GM12878 (cell line): Measurements from ENCODE around the gene TMEM171. TPM values are rescaled to one million over a fixed set of nuclear protein-coding genes. Genes with fewer than 3 reads are reported as not detected.

Experiments
- ATAC-seq: fragments of 200-7000 bp; cut with Tn5 transposase; 3 replicates; pipeline ENCODE4 v1.9.1; 2020; ENCODE audit warnings: mild to moderate bottlenecking, moderate library complexity
- BruUV-seq: library from RNA; stranded (reverse); fragments of 400-500 nt; replicated peaks from 2 replicates; lab custom pipeline; 2021; lab: Mats Ljungman, UMichigan
- CTCF ChIA-PET: fragments of 300-600 bp; sonication (Branson Sonifier 250); formaldehyde crosslinking; extraction: SDS; loops from one replicate; lab custom pipeline; 2021; ENCODE audit warnings: inconsistent platforms; lab: Yijun Ruan, JAX
- POLR2A ChIA-PET: fragments of 350-600 bp; formaldehyde crosslinking; extraction: SDS; loops from one replicate; lab custom pipeline; 2021; ENCODE audit warnings: inconsistent platforms; lab: Charles Lee
- RAD21 ChIA-PET: fragments of 300-600 bp; sonication (Branson Sonifier 250); formaldehyde crosslinking; loops from one replicate; lab custom pipeline; 2023; ENCODE audit warnings: antibody characterized with exemption; ENCODE audit not compliant: unreplicated experiment; lab: Charles Lee
- SMC1A ChIA-PET: fragments of 300-600 bp; sonication (Branson Sonifier 250); formaldehyde crosslinking; loops from one replicate; lab custom pipeline; 2023; ENCODE audit not compliant: unreplicated experiment, uncharacterized antibody; lab: Charles Lee
- DNase-seq: peaks from one replicate; pipeline ENCODE4 v3.0.0-alpha.2; 2011; ENCODE audit warnings: low read depth, low spot score
- FAIRE-seq: peaks from 3 replicates; lab custom pipeline; 2011; peaks lifted over from hg19 to GRCh38; lab: Jason Lieb, UNC
- H2AFZ ChIP-seq: 2 replicates; pipeline ENCODE4 v1.6.0; 2011; ENCODE audit warnings: low read depth, low read length, control low read depth; ENCODE audit not compliant: control insufficient read depth
- H3K27ac ChIP-seq: 2 replicates; pipeline ENCODE4 v1.5.1; 2011; ENCODE audit warnings: control low read depth; ENCODE audit not compliant: control insufficient read depth, insufficient read depth
- H3K27me3 ChIP-seq, 2 experiments: replicated peaks in 1 of 2; 2 replicates each; pipeline versions ENCODE4 v1.6.0 to v1.6.1; 2011; ENCODE audit warnings: low read length in 1 of 2; ENCODE audit not compliant: control insufficient read depth in 2 of 2, insufficient read depth in 2 of 2
- H3K36me3 ChIP-seq, 2 experiments: 2 replicates each; pipeline ENCODE4 v1.5.1; 2011; ENCODE audit warnings: low read length in 1 of 2; ENCODE audit not compliant: control insufficient read depth in 2 of 2, insufficient read depth in 2 of 2
- H3K4me1 ChIP-seq: 2 replicates; pipeline ENCODE4 v1.6.1; 2011; ENCODE audit warnings: mild to moderate bottlenecking, low read length, moderate library complexity, mixed read lengths; ENCODE audit not compliant: control insufficient read depth, insufficient read depth
- H3K4me2 ChIP-seq: 2 replicates; pipeline ENCODE4 v1.6.0; 2011; ENCODE audit warnings: control low read depth; ENCODE audit not compliant: control insufficient read depth, insufficient read depth
- H3K4me3 ChIP-seq: fragments of 200-600 bp; sonication (generic); 2 replicates; pipeline ENCODE4 v1.5.1; 2016
- H3K79me2 ChIP-seq: 2 replicates; pipeline ENCODE4 v1.6.0; 2011; ENCODE audit warnings: low read length; ENCODE audit not compliant: control insufficient read depth, insufficient read depth
- H3K9ac ChIP-seq: 2 replicates; pipeline ENCODE4 v1.8.0; 2011; ENCODE audit warnings: low read length, control low read depth, mixed read lengths; ENCODE audit not compliant: control insufficient read depth, insufficient read depth
- H3K9me3 ChIP-seq: replicated peaks from 3 replicates; pipeline ENCODE4 v1.5.1; 2011; ENCODE audit warnings: mild to moderate bottlenecking, low read length; ENCODE audit not compliant: control insufficient read depth, insufficient read depth
- H4K20me1 ChIP-seq: 2 replicates; pipeline ENCODE4 v1.6.0; 2011; ENCODE audit not compliant: control insufficient read depth, insufficient read depth
- ATF7 ChIP-seq: fragments of 450-650 bp; IDR thresholded peaks from 2 replicates; pipeline ENCODE4 v1.6.1; 2016; ENCODE audit warnings: low read depth, mild to moderate bottlenecking
- CHD2 ChIP-seq: IDR thresholded peaks from 2 replicates; pipeline ENCODE4 v1.6.1; 2011; ENCODE audit warnings: low read depth, low read length, improper control_type of control experiment, borderline replicate concordance
- MXI1 ChIP-seq: fragments of 150-350 bp; IDR thresholded peaks from 2 replicates; pipeline ENCODE4 v1.6.1; 2011; ENCODE audit warnings: low read depth, mild to moderate bottlenecking, inconsistent platforms, low read length, improper control_type of control experiment
- ZNF274 ChIP-seq: IDR thresholded peaks from one replicate; pipeline ENCODE4 v1.8.0; 2011; ENCODE audit not compliant: insufficient read length, insufficient read depth
- WGBS: methylation state at CpG from one replicate; pipeline ENCODE4 v1.1.6; 2016; ENCODE audit warnings: low lambda C conversion rate; ENCODE audit not compliant: insufficient replicate concordance, insufficient coverage; ENCODE audit errors: missing lambda C conversion rate; 5-methylcytosine and 5-hydroxymethylcytosine counted together
- in situ Hi-C: fragments of 300-500 bp; cut with MboI; formaldehyde crosslinking; loops from 9 replicates; pipeline ENCODE4 v1.14.3; 2018; ENCODE audit warnings: mixed read lengths
- intact Hi-C: fragments of 100-400 bp; cut with micrococcal nuclease; formaldehyde crosslinking; loops from one replicate; pipeline ENCODE4 v1.14.2; 2022; ENCODE audit not compliant: unreplicated experiment
- polyA plus RNA-seq, 11 experiments: library from polyadenylated mRNA; depleted of rRNA in 4 of 11; unstranded in 6 of 11; stranded (reverse) in 5 of 11; fragments of >200 nt; fragmentation: Nextera tagmentation in 4 of 11; fragmentation: Illumina TruSeq in 1 of 11; extraction: Ambion mirVana in 4 of 11; extraction: Trizol in 1 of 11; gene quantifications; 1 replicate in 1 of 11; 2 replicates in 10 of 11; pipeline versions ENCODE4 v1.2.1 to v1.2.3, GENCODE V29; 2011 to 2016; ENCODE audit warnings: inconsistent platforms in 2 of 11, missing spikeins in 2 of 11, low read depth in 1 of 11
- total RNA-seq, 4 experiments: library from RNA; depleted of rRNA in 3 of 4; stranded (reverse); fragments of >200 nt in 3 of 4; fragmentation: Illumina TruSeq in 1 of 4; extraction: Trizol in 1 of 4; gene quantifications; 2 replicates each; pipeline versions ENCODE4 v1.2.1 to v1.2.3, GENCODE V29; 2013 to 2021
- TF ChIP-seq, protein P1 (sequence below): IDR thresholded peaks from 2 replicates; pipeline ENCODE4 v1.6.1; 2011; ENCODE audit warnings: borderline replicate concordance, low read depth, mild to moderate bottlenecking, moderate library complexity, mixed read lengths, low read length; ENCODE audit not compliant: insufficient read depth; ENCODE audit errors: extremely low read length
- TF ChIP-seq, protein P2 (sequence below): fragments of 450-650 bp; IDR thresholded peaks from 2 replicates; pipeline ENCODE4 v1.6.1; 2017; ENCODE audit warnings: low read depth, mild to moderate bottlenecking, moderate library complexity
- TF ChIP-seq, protein P3 (sequence below): IDR thresholded peaks from 2 replicates; pipeline ENCODE4 v1.6.1; 2011; ENCODE audit warnings: mild to moderate bottlenecking, low read depth, low read length, moderate library complexity; ENCODE audit not compliant: insufficient replicate concordance

The TMEM171 gene
- total and polyA plus RNA-seq, 10 of the 15 experiments (the other 5 are each of a cell fraction or from before 2014, with no cell fraction given), result not detected

DNA sequence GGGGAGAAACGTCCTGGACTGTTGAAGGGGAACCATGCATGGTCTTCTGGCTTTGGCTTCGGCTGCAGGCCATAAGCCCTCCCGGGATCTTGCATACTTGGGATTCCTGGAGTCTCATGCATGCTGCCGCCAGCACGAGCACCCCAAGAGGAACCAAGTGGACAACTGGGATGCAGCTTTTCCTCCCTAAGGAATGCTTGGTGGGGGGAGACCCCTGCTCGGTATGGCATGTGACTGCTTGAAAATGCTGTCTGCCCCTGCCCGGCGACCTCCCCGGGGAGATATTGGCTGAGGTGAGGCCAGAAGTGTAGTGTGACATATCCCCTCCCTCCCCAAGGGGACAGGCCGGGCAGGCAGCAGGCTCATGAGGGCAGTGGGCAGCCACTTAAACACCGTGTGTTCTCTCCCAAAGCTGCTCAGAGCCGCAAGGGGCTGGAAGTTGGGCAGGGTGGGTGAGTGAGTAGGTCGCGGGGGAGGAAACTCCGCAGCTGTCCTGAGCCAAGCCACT is 15.7 kb downstream of the TMEM171 start:
- ChIA-PET RAD21 (no interaction called here), SMC1A (no interaction called here), CTCF (no interaction called here), POLR2A (no interaction called here)
- Histone ChIP-seq H3K9me3 (no peaks in the 10 kb centered on the region), H3K4me2 (no peak overlapping the region), H3K4me3 (no peak overlapping the region), H3K27ac (no peak overlapping the region), H3K4me1 (no peaks in the 10 kb centered on the region), H3K9ac (no peak overlapping the region), H3K27me3 (peaks cover 0 to 2% of the 10 kb centered on the region in 2 experiments; a peak in 1 of 4 replicates), H3K79me2 (no peaks in the 10 kb centered on the region), H2AFZ (no peak overlapping the region), H3K36me3 (no peaks in the 10 kb centered on the region), H4K20me1 (no peaks in the 10 kb centered on the region)
- DNase-seq, result no peak
- WGBS, result 49% methylated on average over 14 of the region's 15 CpGs
- in situ Hi-C loops, result no loop called here
- no peak for FAIRE-seq
- intact Hi-C loops, result no loop called here
- no TSS peak for BruUV-seq
- TF ChIP-seq CHD2, result no peak
- TF ChIP-seq, protein P1, sequence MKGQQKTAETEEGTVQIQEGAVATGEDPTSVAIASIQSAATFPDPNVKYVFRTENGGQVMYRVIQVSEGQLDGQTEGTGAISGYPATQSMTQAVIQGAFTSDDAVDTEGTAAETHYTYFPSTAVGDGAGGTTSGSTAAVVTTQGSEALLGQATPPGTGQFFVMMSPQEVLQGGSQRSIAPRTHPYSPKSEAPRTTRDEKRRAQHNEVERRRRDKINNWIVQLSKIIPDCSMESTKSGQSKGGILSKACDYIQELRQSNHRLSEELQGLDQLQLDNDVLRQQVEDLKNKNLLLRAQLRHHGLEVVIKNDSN, result no peak
- no peak for ATAC-seq

DNA sequence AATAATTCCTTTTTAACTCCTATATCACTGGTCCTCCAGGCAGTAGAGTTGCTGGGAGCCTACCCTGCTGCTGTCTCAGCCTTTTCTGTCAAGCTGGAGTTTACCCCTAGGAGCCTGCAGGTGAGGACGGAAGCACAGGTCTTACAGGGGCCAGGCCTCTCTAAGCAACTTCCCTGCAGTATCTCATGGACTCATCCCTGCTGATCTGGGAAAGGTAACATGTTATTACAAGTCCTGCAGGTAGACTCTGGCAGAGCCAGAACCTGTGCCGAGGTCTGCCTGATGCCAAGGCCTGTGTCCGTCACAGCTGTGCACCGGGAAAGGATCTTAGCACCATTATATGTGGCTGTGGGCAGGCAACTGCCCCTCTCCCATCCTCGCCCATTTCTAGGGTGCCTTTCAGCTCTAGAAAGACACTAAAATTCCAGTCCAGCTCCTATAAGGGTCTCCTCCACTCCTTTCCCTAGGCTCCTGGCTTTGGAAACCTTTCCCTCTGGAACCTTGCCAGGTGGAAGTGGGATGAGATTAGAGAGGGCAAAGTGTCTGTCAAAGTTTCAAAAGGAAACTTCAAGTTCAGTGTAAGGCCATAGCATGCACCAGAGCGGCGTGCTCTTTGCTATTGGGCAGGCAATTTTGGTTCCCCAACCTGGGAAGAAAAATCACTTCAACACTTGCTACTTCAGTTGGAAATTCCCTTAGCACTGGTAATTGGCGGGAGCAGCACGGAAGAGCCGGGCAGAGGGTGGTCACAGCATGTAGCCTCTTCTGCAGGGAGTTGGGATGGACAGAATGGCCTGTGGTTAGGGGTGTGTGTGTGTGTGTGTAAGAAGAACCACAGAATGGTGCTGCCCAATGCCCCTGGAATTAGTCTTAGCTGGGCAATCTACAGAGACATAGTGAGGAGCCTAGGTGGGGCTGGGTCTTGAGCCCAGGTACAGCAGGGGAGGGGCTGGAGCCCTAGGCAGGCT is 17.5 kb downstream of the TMEM171 start:
- RAD21 ChIA-PET, result interaction anchor here (0.6 kb wide), 1 partner anchor 553 kb away, joined by 3 read pairs; no protein-coding TSS in a partner anchor
- Histone ChIP-seq H2AFZ (no peak overlapping the region), H3K79me2 (no peaks in the 10 kb centered on the region)

More for the DNA sequence above, 17.5 kb downstream of the TMEM171 start:
- TF ChIP-seq, protein P2, sequence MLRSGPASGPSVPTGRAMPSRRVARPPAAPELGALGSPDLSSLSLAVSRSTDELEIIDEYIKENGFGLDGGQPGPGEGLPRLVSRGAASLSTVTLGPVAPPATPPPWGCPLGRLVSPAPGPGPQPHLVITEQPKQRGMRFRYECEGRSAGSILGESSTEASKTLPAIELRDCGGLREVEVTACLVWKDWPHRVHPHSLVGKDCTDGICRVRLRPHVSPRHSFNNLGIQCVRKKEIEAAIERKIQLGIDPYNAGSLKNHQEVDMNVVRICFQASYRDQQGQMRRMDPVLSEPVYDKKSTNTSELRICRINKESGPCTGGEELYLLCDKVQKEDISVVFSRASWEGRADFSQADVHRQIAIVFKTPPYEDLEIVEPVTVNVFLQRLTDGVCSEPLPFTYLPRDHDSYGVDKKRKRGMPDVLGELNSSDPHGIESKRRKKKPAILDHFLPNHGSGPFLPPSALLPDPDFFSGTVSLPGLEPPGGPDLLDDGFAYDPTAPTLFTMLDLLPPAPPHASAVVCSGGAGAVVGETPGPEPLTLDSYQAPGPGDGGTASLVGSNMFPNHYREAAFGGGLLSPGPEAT, result no peak
- TF ChIP-seq ZNF274, result no peak
- TF ChIP-seq, protein P3, sequence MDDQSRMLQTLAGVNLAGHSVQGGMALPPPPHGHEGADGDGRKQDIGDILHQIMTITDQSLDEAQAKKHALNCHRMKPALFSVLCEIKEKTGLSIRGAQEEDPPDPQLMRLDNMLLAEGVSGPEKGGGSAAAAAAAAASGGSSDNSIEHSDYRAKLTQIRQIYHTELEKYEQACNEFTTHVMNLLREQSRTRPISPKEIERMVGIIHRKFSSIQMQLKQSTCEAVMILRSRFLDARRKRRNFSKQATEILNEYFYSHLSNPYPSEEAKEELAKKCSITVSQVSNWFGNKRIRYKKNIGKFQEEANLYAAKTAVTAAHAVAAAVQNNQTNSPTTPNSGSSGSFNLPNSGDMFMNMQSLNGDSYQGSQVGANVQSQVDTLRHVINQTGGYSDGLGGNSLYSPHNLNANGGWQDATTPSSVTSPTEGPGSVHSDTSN, result no peak
- no peak for TF ChIP-seq ATF7
- no peak for TF ChIP-seq MXI1
- Histone ChIP-seq H3K9ac (no peak overlapping the region), H3K4me1 (no peaks in the 10 kb centered on the region), H3K36me3 (no peaks in the 10 kb centered on the region), H3K9me3 (no peaks in the 10 kb centered on the region), H3K4me3 (no peak overlapping the region), H4K20me1 (no peaks in the 10 kb centered on the region), H3K4me2 (no peak overlapping the region), H3K27me3 (peaks cover 0 to 2% of the 10 kb centered on the region in 2 experiments; a peak in 1 of 4 replicates), H3K27ac (no peak overlapping the region)
- no peak for ATAC-seq
- in situ Hi-C loops, result no loop called here
- WGBS, result 59% methylated on average over 10 of the region's 10 CpGs
- FAIRE-seq, result no peak
- intact Hi-C loops, result no loop called here
- no TSS peak for BruUV-seq
- no peak for DNase-seq
- SMC1A ChIA-PET, result interaction anchor here (0.7 kb wide), 1 partner anchor 545 kb away, joined by 3 read pairs; no protein-coding TSS in a partner anchor
- CTCF ChIA-PET, result no interaction called here
- POLR2A ChIA-PET, result interaction anchor here (0.5 kb wide), 1 partner anchor 24 kb away, joined by 3 read pairs; no protein-coding TSS in a partner anchor
